Activated CD8-positive, alpha-beta memory T cell treated with anti-CD3 and anti-CD28 coated beads, Interleukin-2, amount 50 U/mL, for 1 hour (primary cell): ENCODE measurements around the gene ANKRD66.
"Not testable (repeated sequence)": the region's sequence is repeated elsewhere in the genome, so short reads cannot be mapped to it uniquely, and the experiment has no call there.

ENCODE experiments used
- DNase-seq: peaks from one replicate; pipeline ENCODE4 v3.0.0-alpha.2; 2020; ENCODE audit errors: extremely low read depth

The ANKRD66 gene

GRCh38 chr6:46755865-46756264 is 9.1 kb downstream of the ANKRD66 start:
- no peak for DNase-seq

- no peak for DNase-seq
These were observed 9.9 kb downstream of the ANKRD66 start for GRCh38 chr6:46756469-46757213.

GRCh38 chr6:46757214-46757596 is 10.5 kb downstream of the ANKRD66 start:
- no peak for DNase-seq

- no peak for DNase-seq
These were observed 12.4 kb downstream of the ANKRD66 start for GRCh38 chr6:46758960-46759753.

- no peak for DNase-seq
These were observed 14.2 kb downstream of the ANKRD66 start for GRCh38 chr6:46760925-46761324.

- no peak for DNase-seq
These were observed 16.7 kb downstream of the ANKRD66 start for GRCh38 chr6:46763466-46763865.

GRCh38 chr6:46764280-46764679 is 17.5 kb downstream of the ANKRD66 start:
- not testable (repeated sequence) for DNase-seq

- DNase-seq = no peak
These were observed 18.2 kb downstream of the ANKRD66 start for GRCh38 chr6:46764961-46765360.

- no peak for DNase-seq
These were observed 25.3 kb downstream of the ANKRD66 start for GRCh38 chr6:46772016-46772415.

GRCh38 chr6:46772762-46773161 is 26.0 kb downstream of the ANKRD66 start:
- no peak for DNase-seq

- DNase-seq = no peak
These were observed 26.6 kb downstream of the ANKRD66 start for GRCh38 chr6:46773201-46773855.

GRCh38 chr6:46774736-46775135 is 28.0 kb downstream of the ANKRD66 start:
- not testable (repeated sequence) for DNase-seq

GRCh38 chr6:46776070-46776712 is 29.5 kb downstream of the ANKRD66 start:
- DNase-seq = no peak

GRCh38 chr6:46777476-46778346 is 31.0 kb downstream of the ANKRD66 start:
- DNase-seq = no peak

- DNase-seq = no peak
These were observed 35.0 kb downstream of the ANKRD66 start for GRCh38 chr6:46781478-46782378.

GRCh38 chr6:46784535-46784934 is 37.8 kb downstream of the ANKRD66 start:
- DNase-seq = no peak

GRCh38 chr6:46787871-46788540 is 41.3 kb downstream of the ANKRD66 start:
- DNase-seq = no peak

- no peak for DNase-seq
These were observed 42.1 kb downstream of the ANKRD66 start for GRCh38 chr6:46788791-46789190.
